C4-2B (cell line): ENCODE measurements around the gene SOCS3.

Source experiments
- CTCF ChIP-seq: fragments of 450-650 bp; conservative IDR thresholded peaks from 2 replicates; pipeline ENCODE4 v1.5.1; 2017; ENCODE audit warnings: mild to moderate bottlenecking
- ZFX ChIP-seq: fragments of 450-650 bp; IDR thresholded peaks from 2 replicates; pipeline ENCODE4 v1.6.1; 2017

DNA sequence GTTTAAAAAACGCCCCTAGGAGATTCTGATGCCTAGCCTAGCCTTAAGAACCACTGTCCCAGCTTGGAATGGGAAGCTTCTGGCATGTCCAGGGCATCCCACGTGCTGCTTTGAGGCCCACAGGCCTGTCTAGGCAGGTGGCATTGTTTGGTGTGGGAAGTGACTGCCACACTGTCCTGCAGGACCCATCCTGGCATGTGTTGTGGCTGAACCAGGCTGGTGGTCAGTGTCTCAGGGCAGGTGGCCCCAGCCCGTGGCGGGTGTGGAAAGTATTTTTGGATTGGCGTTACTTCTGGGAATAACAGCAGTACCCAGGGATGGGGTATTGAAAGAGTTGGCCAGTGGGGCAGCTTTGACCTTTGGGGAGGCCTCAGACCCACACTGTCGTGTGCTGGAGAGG lies 46.5 kb upstream of the SOCS3 start:
- TF ChIP-seq CTCF: no peak
- no peak for TF ChIP-seq ZFX
